Middle frontal gyrus (tissue), 1 donor: ENCODE measurements around the gene MAVS.
"Not testable (repeated sequence)": the region's sequence is repeated elsewhere in the genome, so short reads cannot be mapped to it uniquely, and the experiment has no call there.

Experiments
- DNase-seq: peaks from one replicate; pipeline ENCODE4 v3.0.0-alpha.2; 2015; ENCODE audit warnings: low spot score; ENCODE audit errors: extremely low spot score

Gene MAVS

GRCh38 chr20:3847429-3847940 lies 851 bp downstream of the MAVS start:
- no peak for DNase-seq

GRCh38 chr20:3848565-3848964 lies 1.9 kb downstream of the MAVS start:
- no peak for DNase-seq

GRCh38 chr20:3854462-3854871 lies 7.8 kb downstream of the MAVS start:
- no peak for DNase-seq

GRCh38 chr20:3857405-3857804 lies 10.8 kb downstream of the MAVS start:
- DNase-seq, result no peak

- DNase-seq, result no peak
Measured at GRCh38 chr20:3858689-3859088, 12.1 kb downstream of the MAVS start.

GRCh38 chr20:3861191-3861590 lies 14.6 kb downstream of the MAVS start:
- DNase-seq, result no peak

GRCh38 chr20:3862333-3862732 lies 15.7 kb downstream of the MAVS start:
- no peak for DNase-seq

- DNase-seq, result no peak
Measured at GRCh38 chr20:3863317-3863716, 16.7 kb downstream of the MAVS start.

- no peak for DNase-seq
Measured at GRCh38 chr20:3864518-3864917, 17.9 kb downstream of the MAVS start.

- DNase-seq, result no peak
Measured at GRCh38 chr20:3865152-3865886, 18.7 kb downstream of the MAVS start.

- DNase-seq, result no peak
Measured at GRCh38 chr20:3865887-3866407, 19.3 kb downstream of the MAVS start.

- DNase-seq, result no peak
Measured at GRCh38 chr20:3866464-3866863, 19.8 kb downstream of the MAVS start.

GRCh38 chr20:3867802-3868201 lies 21.2 kb downstream of the MAVS start:
- no peak for DNase-seq

- no peak for DNase-seq
Measured at GRCh38 chr20:3869839-3870634, 23.4 kb downstream of the MAVS start.

- no peak for DNase-seq
Measured at GRCh38 chr20:3871550-3872265, 25.1 kb downstream of the MAVS start.

- no peak for DNase-seq
Measured at GRCh38 chr20:3873507-3873906, 26.9 kb downstream of the MAVS start.

GRCh38 chr20:3874194-3874844 lies 27.7 kb downstream of the MAVS start:
- no peak for DNase-seq

GRCh38 chr20:3875378-3875974 lies 28.8 kb downstream of the MAVS start:
- DNase-seq, result no peak

- DNase-seq, result no peak
Measured at GRCh38 chr20:3876000-3876399, 29.4 kb downstream of the MAVS start.

GRCh38 chr20:3876676-3877075 lies 30.0 kb downstream of the MAVS start:
- DNase-seq, result no peak

- DNase-seq, result not testable (repeated sequence)
Measured at GRCh38 chr20:3878921-3879274, 32.3 kb downstream of the MAVS start.
